Measurements from ENCODE around the gene GLI3. TPM values are rescaled to one million over a fixed set of nuclear protein-coding genes. Genes with fewer than 3 reads are reported as not detected.

The GLI3 gene
- total RNA-seq, 1 donor from 2014 or later, result 57.0 TPM

DNA sequence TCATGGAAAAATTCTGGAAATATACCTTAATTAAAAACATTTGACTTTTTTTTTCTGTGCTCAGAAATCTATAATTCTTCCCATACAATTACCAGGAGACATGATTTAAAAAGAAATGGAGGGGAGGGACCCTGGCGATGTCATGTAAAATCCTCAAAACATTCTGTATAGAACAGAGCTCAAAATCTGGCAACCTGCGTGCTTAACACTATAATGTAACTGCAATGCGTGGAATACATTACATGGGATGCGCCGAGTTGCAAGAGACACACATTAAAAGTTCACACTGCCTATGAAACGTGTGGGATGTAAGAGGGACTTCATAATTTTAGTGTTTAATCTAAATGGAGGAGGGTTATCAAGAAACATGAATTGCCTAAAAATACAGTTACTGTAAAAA, 215.0 kb downstream of the GLI3 start:
- peaks cover 77% of the 10 kb centered on the region for H3K36me3 Mint-ChIP-seq (ENCODE audit: unreplicated experiment)
- peaks cover 24% of the 10 kb centered on the region for H3K4me1 Mint-ChIP-seq (ENCODE audit: unreplicated experiment)
- no peak overlapping the region for H3K4me3 Mint-ChIP-seq (ENCODE audit: unreplicated experiment)
- H3K9me3 Mint-ChIP-seq (ENCODE audit: unreplicated experiment), result no peaks in the 10 kb centered on the region
- TF ChIP-seq CTCF (IDR thresholded peaks at IDR 0.05), result no peak
- no peaks in the 10 kb centered on the region for H3K27me3 Mint-ChIP-seq (ENCODE audit: unreplicated experiment)
- H3K27ac Mint-ChIP-seq (ENCODE audit: unreplicated experiment), result no peak overlapping the region
- DNase-seq (ENCODE audit: extremely low spot score, unreplicated experiment), result no peak

- peaks cover 79% of the 10 kb centered on the region for H3K36me3 Mint-ChIP-seq (ENCODE audit: unreplicated experiment)
Observed at GRCh38 chr7:42021631-42022030, 215.4 kb downstream of the GLI3 start.

GRCh38 chr7:42020061-42020460, 216.9 kb downstream of the GLI3 start:
- H3K27me3 Mint-ChIP-seq (ENCODE audit: unreplicated experiment), result no peaks in the 10 kb centered on the region
- no peak for TF ChIP-seq CTCF (IDR thresholded peaks at IDR 0.05)
- H3K36me3 Mint-ChIP-seq (ENCODE audit: unreplicated experiment), result peaks cover 76% of the 10 kb centered on the region
- H3K9me3 Mint-ChIP-seq (ENCODE audit: unreplicated experiment), result peaks cover 14% of the 10 kb centered on the region
- H3K27ac Mint-ChIP-seq (ENCODE audit: unreplicated experiment), result no peak overlapping the region
- H3K4me3 Mint-ChIP-seq (ENCODE audit: unreplicated experiment), result no peak overlapping the region
- H3K4me1 Mint-ChIP-seq (ENCODE audit: unreplicated experiment), result peaks cover 31% of the 10 kb centered on the region
- DNase-seq (ENCODE audit: extremely low spot score, unreplicated experiment), result no peak

More at GRCh38 chr7:42021631-42022030, 215.4 kb downstream of the GLI3 start:
- Mint-ChIP-seq H3K27ac (ENCODE audit: unreplicated experiment) (no peak overlapping the region), H3K9me3 (ENCODE audit: unreplicated experiment) (peaks cover 3% of the 10 kb centered on the region), H3K27me3 (ENCODE audit: unreplicated experiment) (no peaks in the 10 kb centered on the region), H3K4me3 (ENCODE audit: unreplicated experiment) (no peak overlapping the region), H3K4me1 (ENCODE audit: unreplicated experiment) (peaks cover 25% of the 10 kb centered on the region)
- DNase-seq (ENCODE audit: extremely low spot score, unreplicated experiment), result no peak
- no peak for TF ChIP-seq CTCF (IDR thresholded peaks at IDR 0.05)

DNA sequence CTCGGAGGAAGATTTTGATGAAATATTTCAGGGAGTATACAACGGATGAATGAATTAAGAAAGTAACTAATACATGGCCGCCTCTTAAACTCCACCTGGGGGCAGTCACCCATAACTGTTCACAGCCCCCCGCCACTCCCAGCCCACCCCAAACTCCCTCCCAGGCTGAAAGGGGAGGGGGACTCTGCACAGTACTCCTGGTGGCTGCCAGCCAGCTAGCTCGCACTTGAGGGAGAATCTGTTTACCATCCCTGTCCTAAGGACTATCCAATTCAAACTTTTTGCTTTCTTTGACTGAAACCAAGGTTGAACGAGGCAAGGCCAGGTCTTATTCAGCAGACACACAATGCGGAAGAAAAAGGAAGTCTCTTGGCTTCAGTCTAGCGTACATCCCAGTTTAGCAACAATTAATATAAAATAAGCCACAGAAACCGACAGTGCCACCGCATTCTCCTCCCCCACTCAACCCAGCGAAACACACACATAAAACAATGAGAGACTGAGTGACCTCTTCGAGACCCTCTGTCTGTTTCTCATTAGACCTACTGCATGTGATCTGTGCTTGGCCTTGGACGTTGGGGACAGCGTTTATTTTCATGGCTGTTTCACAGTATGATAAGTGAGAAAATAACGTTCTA, 219.5 kb downstream of the GLI3 start:
- Mint-ChIP-seq H3K4me3 (ENCODE audit: unreplicated experiment) (no peak overlapping the region), H3K27me3 (ENCODE audit: unreplicated experiment) (no peaks in the 10 kb centered on the region), H3K36me3 (ENCODE audit: unreplicated experiment) (peaks cover 74% of the 10 kb centered on the region), H3K4me1 (ENCODE audit: unreplicated experiment) (peaks cover 14% of the 10 kb centered on the region), H3K27ac (ENCODE audit: unreplicated experiment) (no peak overlapping the region), H3K9me3 (ENCODE audit: unreplicated experiment) (peaks cover 26% of the 10 kb centered on the region)
- DNase-seq (ENCODE audit: extremely low spot score, unreplicated experiment), result no peak
- no peak for TF ChIP-seq CTCF (IDR thresholded peaks at IDR 0.05)

- TF ChIP-seq CTCF (IDR thresholded peaks at IDR 0.05), result no peak
- Mint-ChIP-seq H3K4me1 (ENCODE audit: unreplicated experiment) (peaks cover 14% of the 10 kb centered on the region), H3K27me3 (ENCODE audit: unreplicated experiment) (no peaks in the 10 kb centered on the region), H3K9me3 (ENCODE audit: unreplicated experiment) (peaks cover 26% of the 10 kb centered on the region), H3K36me3 (ENCODE audit: unreplicated experiment) (peaks cover 69% of the 10 kb centered on the region), H3K4me3 (ENCODE audit: unreplicated experiment) (no peak overlapping the region), H3K27ac (ENCODE audit: unreplicated experiment) (no peak overlapping the region)
- DNase-seq (ENCODE audit: extremely low spot score, unreplicated experiment), result no peak
Observed at GRCh38 chr7:42016517-42016916, 220.5 kb downstream of the GLI3 start.
